ENCODE data around the gene MAN2A1. TPM values are rescaled to one million over a fixed set of nuclear protein-coding genes. Genes with fewer than 3 reads are reported as not detected.

MAN2A1 gene
- total RNA-seq, 1 donor from 2014 or later = 38.8 TPM

DNA sequence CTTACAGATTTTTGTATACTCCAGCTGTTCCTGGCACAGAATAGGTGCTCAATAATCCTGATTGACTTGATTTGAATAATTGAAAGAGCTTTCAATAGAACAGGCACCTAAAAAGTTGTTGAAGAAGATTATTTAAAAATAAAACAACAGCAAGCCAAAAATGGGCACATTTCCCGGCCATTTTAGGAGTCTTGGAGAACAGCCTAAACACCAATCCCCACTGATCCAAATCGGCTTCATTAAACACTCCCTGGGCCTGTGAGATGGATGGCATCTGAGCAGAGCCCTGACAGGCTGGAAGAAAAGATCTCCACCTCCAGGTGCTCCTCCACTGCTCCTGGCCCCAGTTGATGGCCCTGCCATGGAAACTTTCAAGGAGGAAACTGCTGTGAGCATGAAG lies 213.3 kb downstream of the MAN2A1 start:
- no peak for DNase-seq (ENCODE audit: low spot score)
- Mint-ChIP-seq H3K4me3 (no peak overlapping the region), H3K36me3 (ENCODE audit: low read depth) (no peaks in the 10 kb centered on the region), H3K27ac (no peak overlapping the region), H3K27me3 (ENCODE audit: insufficient read depth) (peaks cover 3% of the 10 kb centered on the region), H3K9me3 (no peaks in the 10 kb centered on the region), H3K4me1 (ENCODE audit: low read depth) (no peaks in the 10 kb centered on the region)
- intact Hi-C loops (cut with micrococcal nuclease) = no loop called here

GRCh38 chr5:109905906-109906305 lies 216.2 kb downstream of the MAN2A1 start:
- no peaks in the 10 kb centered on the region for H3K36me3 Mint-ChIP-seq (ENCODE audit: low read depth)
- H3K27me3 Mint-ChIP-seq (ENCODE audit: insufficient read depth) = peaks cover 3% of the 10 kb centered on the region
- no peak overlapping the region for H3K27ac Mint-ChIP-seq
- intact Hi-C loops (cut with micrococcal nuclease) = no loop called here
- H3K4me3 Mint-ChIP-seq = no peak overlapping the region
- no peaks in the 10 kb centered on the region for H3K9me3 Mint-ChIP-seq
- DNase-seq (ENCODE audit: low spot score) = no peak
- H3K4me1 Mint-ChIP-seq (ENCODE audit: low read depth) = no peaks in the 10 kb centered on the region

GRCh38 chr5:109907189-109907588 lies 217.5 kb downstream of the MAN2A1 start:
- Mint-ChIP-seq H3K4me1 (ENCODE audit: low read depth) (no peaks in the 10 kb centered on the region), H3K27ac (no peak overlapping the region), H3K36me3 (ENCODE audit: low read depth) (no peaks in the 10 kb centered on the region), H3K4me3 (no peak overlapping the region), H3K27me3 (ENCODE audit: insufficient read depth) (peaks cover 3% of the 10 kb centered on the region), H3K9me3 (no peaks in the 10 kb centered on the region)
- DNase-seq (ENCODE audit: low spot score) = no peak
- intact Hi-C loops (cut with micrococcal nuclease) = no loop called here

- Mint-ChIP-seq H3K4me3 (no peak overlapping the region), H3K36me3 (ENCODE audit: low read depth) (no peaks in the 10 kb centered on the region), H3K27ac (no peak overlapping the region), H3K9me3 (no peaks in the 10 kb centered on the region), H3K4me1 (ENCODE audit: low read depth) (no peaks in the 10 kb centered on the region), H3K27me3 (ENCODE audit: insufficient read depth) (peaks cover 5% of the 10 kb centered on the region)
- intact Hi-C loops (cut with micrococcal nuclease) = no loop called here
- no peak for DNase-seq (ENCODE audit: low spot score)
Observed at GRCh38 chr5:109907731-109908130, 218.0 kb downstream of the MAN2A1 start.

- intact Hi-C loops (cut with micrococcal nuclease) = no loop called here
- Mint-ChIP-seq H3K27ac (no peak overlapping the region), H3K4me3 (no peak overlapping the region), H3K27me3 (ENCODE audit: insufficient read depth) (peaks cover 5% of the 10 kb centered on the region), H3K4me1 (ENCODE audit: low read depth) (no peaks in the 10 kb centered on the region), H3K9me3 (no peaks in the 10 kb centered on the region), H3K36me3 (ENCODE audit: low read depth) (no peaks in the 10 kb centered on the region)
- DNase-seq (ENCODE audit: low spot score) = no peak
Observed at GRCh38 chr5:109908366-109908765, 218.6 kb downstream of the MAN2A1 start.

- peaks cover 5% of the 10 kb centered on the region for H3K27me3 Mint-ChIP-seq (ENCODE audit: insufficient read depth)
- intact Hi-C loops (cut with micrococcal nuclease) = no loop called here
- H3K4me1 Mint-ChIP-seq (ENCODE audit: low read depth) = peaks cover 8% of the 10 kb centered on the region
- H3K27ac Mint-ChIP-seq = no peak overlapping the region
- H3K9me3 Mint-ChIP-seq = no peaks in the 10 kb centered on the region
- no peaks in the 10 kb centered on the region for H3K36me3 Mint-ChIP-seq (ENCODE audit: low read depth)
- no peak overlapping the region for H3K4me3 Mint-ChIP-seq
- DNase-seq (ENCODE audit: low spot score) = no peak
Observed at GRCh38 chr5:109910874-109911273, 221.1 kb downstream of the MAN2A1 start.

DNA sequence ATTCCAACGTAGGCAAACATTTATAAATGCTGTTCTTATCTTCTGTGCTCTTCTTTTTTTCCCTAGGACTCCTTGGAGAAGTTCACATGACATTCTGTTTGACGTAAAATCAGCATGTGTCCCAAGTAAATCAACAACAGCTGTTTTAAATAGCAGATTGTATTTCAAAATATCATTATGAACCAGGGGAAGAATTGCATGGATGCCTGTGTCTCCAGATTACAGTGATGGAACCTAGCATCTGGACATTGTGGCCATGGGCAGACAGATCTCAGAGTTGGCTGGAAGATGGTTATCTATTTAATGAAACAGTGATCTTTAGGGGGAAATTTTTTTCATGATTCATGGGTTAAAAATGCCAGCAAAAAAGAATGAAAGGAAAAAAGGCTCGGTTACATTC lies 222.0 kb downstream of the MAN2A1 start:
- no peak overlapping the region for H3K4me3 Mint-ChIP-seq
- H3K36me3 Mint-ChIP-seq (ENCODE audit: low read depth) = no peaks in the 10 kb centered on the region
- DNase-seq (ENCODE audit: low spot score) = no peak
- H3K27ac Mint-ChIP-seq = no peak overlapping the region
- peaks cover 8% of the 10 kb centered on the region for H3K4me1 Mint-ChIP-seq (ENCODE audit: low read depth)
- intact Hi-C loops (cut with micrococcal nuclease) = no loop called here
- no peaks in the 10 kb centered on the region for H3K9me3 Mint-ChIP-seq
- H3K27me3 Mint-ChIP-seq (ENCODE audit: insufficient read depth) = peaks cover 5% of the 10 kb centered on the region

DNA sequence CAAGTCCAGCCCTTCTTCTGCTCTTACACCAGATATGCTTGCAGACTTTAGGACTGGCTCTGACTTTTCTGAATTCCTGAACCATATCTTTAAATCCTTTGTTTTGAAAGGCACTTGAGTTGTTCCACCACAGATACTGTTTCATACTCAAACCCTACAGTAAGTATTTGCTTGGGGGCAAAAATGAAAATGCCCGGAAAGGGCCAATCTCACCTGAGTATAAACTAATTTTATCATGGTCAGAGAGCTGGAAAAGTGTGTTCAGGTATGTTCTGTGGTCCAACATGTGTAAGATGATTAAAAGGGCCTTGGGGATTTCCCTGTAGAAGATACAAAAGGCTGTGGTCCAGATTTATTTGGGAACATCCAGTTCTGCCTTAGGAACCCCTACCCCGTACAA lies 225.2 kb downstream of the MAN2A1 start:
- Mint-ChIP-seq H3K9me3 (peaks cover 7% of the 10 kb centered on the region), H3K4me3 (no peak overlapping the region), H3K27me3 (ENCODE audit: insufficient read depth) (peaks cover 2% of the 10 kb centered on the region), H3K27ac (no peak overlapping the region), H3K4me1 (ENCODE audit: low read depth) (peaks cover 13% of the 10 kb centered on the region), H3K36me3 (ENCODE audit: low read depth) (peaks cover 4% of the 10 kb centered on the region)
- DNase-seq (ENCODE audit: low spot score) = no peak
- intact Hi-C loops (cut with micrococcal nuclease) = no loop called here

- Mint-ChIP-seq H3K36me3 (ENCODE audit: low read depth) (peaks cover 4% of the 10 kb centered on the region), H3K4me3 (no peak overlapping the region), H3K4me1 (ENCODE audit: low read depth) (peaks cover 28% of the 10 kb centered on the region), H3K27ac (no peak overlapping the region), H3K9me3 (peaks cover 8% of the 10 kb centered on the region), H3K27me3 (ENCODE audit: insufficient read depth) (peaks cover 2% of the 10 kb centered on the region)
- intact Hi-C loops (cut with micrococcal nuclease) = no loop called here
- no peak for DNase-seq (ENCODE audit: low spot score)
Observed at GRCh38 chr5:109916481-109917153, 226.9 kb downstream of the MAN2A1 start.
